Endothelial cell of hepatic sinusoid (primary cell): ENCODE results near the gene TLCD5.

ENCODE experiments used
- in situ Hi-C: cut with HindIII; loops from 2 replicates; pipeline ENCODE4 v1.10.0; 2017; ENCODE audit warnings: low sequenced_read_pairs

Gene TLCD5

GRCh38 chr11:120324932-120325810 is at the start of gene TLCD5:
Gene TLCD5, plus strand, starts transcription at chr11:120325299. Its CDS starts 2,143 bp downstream, at chr11:120327442.
- in situ Hi-C loops = no loop called here

GRCh38 chr11:120279502-120279901 is 45.6 kb upstream of the TLCD5 start:
- in situ Hi-C loops = no loop called here

- in situ Hi-C loops = no loop called here
Measured at GRCh38 chr11:120280600-120281051, 44.5 kb upstream of the TLCD5 start.

- in situ Hi-C loops = no loop called here
Measured at GRCh38 chr11:120281143-120281795, 43.8 kb upstream of the TLCD5 start.

- in situ Hi-C loops = no loop called here
Measured at GRCh38 chr11:120283124-120283523, 42.0 kb upstream of the TLCD5 start.

GRCh38 chr11:120284272-120284671 is 40.8 kb upstream of the TLCD5 start:
- in situ Hi-C loops = no loop called here

- in situ Hi-C loops = no loop called here
Measured at GRCh38 chr11:120285256-120285655, 39.8 kb upstream of the TLCD5 start.

- in situ Hi-C loops = no loop called here
Measured at GRCh38 chr11:120288021-120288420, 37.1 kb upstream of the TLCD5 start.

- in situ Hi-C loops = no loop called here
Measured at GRCh38 chr11:120289426-120289825, 35.7 kb upstream of the TLCD5 start.

- in situ Hi-C loops = loop anchor here (5.0 kb wide), 1 partner anchor 64 kb away; no protein-coding TSS in a partner anchor
Measured at GRCh38 chr11:120290956-120291355, 34.1 kb upstream of the TLCD5 start.

- in situ Hi-C loops = loop anchor here (5.0 kb wide), 1 partner anchor 66 kb away; no protein-coding TSS in a partner anchor
Measured at GRCh38 chr11:120293038-120293800, 31.9 kb upstream of the TLCD5 start.

GRCh38 chr11:120294096-120294495 is 31.0 kb upstream of the TLCD5 start:
- in situ Hi-C loops = loop anchor here (5.0 kb wide), 1 partner anchor 67 kb away; no protein-coding TSS in a partner anchor

- in situ Hi-C loops = no loop called here
Measured at GRCh38 chr11:120295099-120295498, 30.0 kb upstream of the TLCD5 start.

GRCh38 chr11:120296554-120296953 is 28.5 kb upstream of the TLCD5 start:
- in situ Hi-C loops = no loop called here

GRCh38 chr11:120298461-120298860 is 26.6 kb upstream of the TLCD5 start:
- in situ Hi-C loops = no loop called here

GRCh38 chr11:120302001-120302805 is 22.9 kb upstream of the TLCD5 start:
- in situ Hi-C loops = no loop called here

- in situ Hi-C loops = no loop called here
Measured at GRCh38 chr11:120303004-120303637, 22.0 kb upstream of the TLCD5 start.

GRCh38 chr11:120304526-120304925 is 20.6 kb upstream of the TLCD5 start:
- in situ Hi-C loops = no loop called here

GRCh38 chr11:120305286-120305685 is 19.8 kb upstream of the TLCD5 start:
- in situ Hi-C loops = no loop called here
